NCI-H526 (cell line): ENCODE data around the gene SNW1.
"Not testable (repeated sequence)": the region's sequence is repeated elsewhere in the genome, so short reads cannot be mapped to it uniquely, and the experiment has no call there.

Source experiments
- DNase-seq, 2 experiments: peaks; one replicate each; lab custom pipeline; 2025; lab: John Stamatoyannopoulos, UW

SNW1 gene

GRCh38 chr14:77760381-77761204 is at the start of gene SNW1:
Gene SNW1 (minus strand): TSS chr14:77761156. CDS start chr14:77761127, 29 bp downstream.
- DNase-seq: peak; percentile 86 to 97

- DNase-seq: no peak
Measured at GRCh38 chr14:77809011-77809410, 48.1 kb upstream of the SNW1 start.

- no peak for DNase-seq
Measured at GRCh38 chr14:77808250-77808649, 47.3 kb upstream of the SNW1 start.

GRCh38 chr14:77805706-77806105 is 44.8 kb upstream of the SNW1 start:
- DNase-seq: no peak

GRCh38 chr14:77804592-77804991 is 43.6 kb upstream of the SNW1 start:
- DNase-seq: peak; percentile 22 to 73

- no peak for DNase-seq
Measured at GRCh38 chr14:77800814-77801213, 39.9 kb upstream of the SNW1 start.

- peak; percentile 72 to 93 for DNase-seq
Measured at GRCh38 chr14:77799863-77800730, 39.1 kb upstream of the SNW1 start, which contains the start of gene ADCK1. Gene ADCK1 (plus strand): TSS chr14:77800109. CDS start chr14:77818979, 18,870 bp downstream.

GRCh38 chr14:77799456-77799855 is 38.5 kb upstream of the SNW1 start:
- not testable (repeated sequence) for DNase-seq

- no peak for DNase-seq
Measured at GRCh38 chr14:77794357-77794756, 33.4 kb upstream of the SNW1 start.

GRCh38 chr14:77793255-77793654 is 32.3 kb upstream of the SNW1 start:
- not testable (repeated sequence) for DNase-seq

- no peak for DNase-seq
Measured at GRCh38 chr14:77791225-77791600, 30.3 kb upstream of the SNW1 start.

- no peak for DNase-seq
Measured at GRCh38 chr14:77790566-77791224, 29.7 kb upstream of the SNW1 start.

GRCh38 chr14:77786148-77786547 is 25.2 kb upstream of the SNW1 start:
- no peak for DNase-seq

- DNase-seq: no peak
Measured at GRCh38 chr14:77782202-77782601, 21.2 kb upstream of the SNW1 start.

GRCh38 chr14:77773966-77774365 is 13.0 kb upstream of the SNW1 start:
- not testable (repeated sequence) for DNase-seq

- not testable (repeated sequence) for DNase-seq
Measured at GRCh38 chr14:77768442-77769069, 7.6 kb upstream of the SNW1 start.

GRCh38 chr14:77763978-77764377 is 3.0 kb upstream of the SNW1 start:
- DNase-seq: no peak

GRCh38 chr14:77763316-77763715 is 2.4 kb upstream of the SNW1 start:
- DNase-seq: no peak

GRCh38 chr14:77761205-77761931 is 412 bp upstream of the SNW1 start:
- DNase-seq: peak in 1 of 2 experiments; percentile 44

- DNase-seq: no peak
Measured at GRCh38 chr14:77752799-77753516, 8.0 kb downstream of the SNW1 start.
